Motor neuron (in vitro differentiated cells): Measurements from ENCODE around the gene PDIA6. TPM values are rescaled to one million over a fixed set of nuclear protein-coding genes. Genes with fewer than 3 reads are reported as not detected.
"Not testable (repeated sequence)": the region's sequence is repeated elsewhere in the genome, so short reads cannot be mapped to it uniquely, and the experiment has no call there.

Experiments
- ATAC-seq, 8 experiments: fragments of 200-7000 bp; cut with Tn5 transposase; replicated peaks in 6 of 8; 2 replicates each; pipeline ENCODE4 v1.8.0; 2021; ENCODE audit warnings: mild to moderate bottlenecking in 8 of 8, moderate library complexity in 8 of 8
- H3K27ac ChIP-seq, 2 donors: fragments of 250-450 bp; sonication (Bioruptor Pico); 2 replicates each; pipeline ENCODE4 v1.9.0; 2021; ENCODE audit warnings: antibody characterized with exemption in 2 of 2, mild to moderate bottlenecking in 2 of 2, moderate library complexity in 1 of 2
- H3K4me1 ChIP-seq, 2 donors: fragments of 250-450 bp; sonication (Bioruptor Pico); replicated peaks in 1 of 2; 2 replicates each; pipeline ENCODE4 v1.6.1; 2021; ENCODE audit warnings: antibody characterized with exemption in 2 of 2, mild to moderate bottlenecking in 2 of 2, moderate library complexity in 1 of 2
- H3K4me3 ChIP-seq, 5 donors: fragments of 250-450 bp; sonication (Bioruptor Pico); 2 replicates each; pipeline ENCODE4 v1.9.0; 2021; ENCODE audit warnings: antibody characterized with exemption in 5 of 5, mild to moderate bottlenecking in 5 of 5, moderate library complexity in 4 of 5
- WGBS, 10 experiments: fragments of 450-650 bp; shearing (Covaris generic); methylation state at CpG; one replicate each; pipeline ENCODE4 v1.0.0; 2022; 5-methylcytosine and 5-hydroxymethylcytosine counted together
- in situ Hi-C, 9 experiments: fragments of 400-800 bp; cut with MboI; loops; one replicate each; pipeline ENCODE4 v1.15.0; 2021; ENCODE audit warnings: low sequenced_read_pairs in 9 of 9, low pct_unique_long_range_greater_than_20kb in 2 of 9; ENCODE audit not compliant: unreplicated experiment in 9 of 9
- total RNA-seq, 8 experiments: library from RNA; unstranded; fragments of 300-600 nt; gene quantifications; 2 replicates each; pipeline versions ENCODE4 v1.2.3 to v1.2.4, GENCODE V29; 2022

Gene PDIA6
- total RNA-seq, 8 experiments from 2014 or later = 114 to 290 (median 147) TPM

GRCh38 chr2:10781746-10782145 lies 30.8 kb downstream of the PDIA6 start:
- H3K27ac ChIP-seq = no peak overlapping the region
- no peak overlapping the region for H3K4me3 ChIP-seq
- 87 to 100% (median 97%) methylated on average over 2 to 8 of the region's 8 CpGs; no CpG with 5 or more reads in 1 of the 10 experiments for WGBS, 10 experiments
- in situ Hi-C loops = no loop called here
- no peaks in the 10 kb centered on the region for H3K4me1 ChIP-seq
- ATAC-seq = no peak

GRCh38 chr2:10780821-10781220 lies 31.8 kb downstream of the PDIA6 start:
- H3K27ac ChIP-seq, H3K4me3 ChIP-seq, H3K4me1 ChIP-seq, ATAC-seq, in situ Hi-C loops: not testable (repeated sequence)
- 80 to 100% (median 97%) methylated on average over 1 to 8 of the region's 11 CpGs; no CpG with 5 or more reads in 4 of the 10 experiments for WGBS, 10 experiments

- in situ Hi-C loops = no loop called here
- no peak for ATAC-seq
- H3K27ac ChIP-seq = no peak overlapping the region
- no peaks in the 10 kb centered on the region for H3K4me1 ChIP-seq
- whole genome bisulfite sequencing, 10 experiments = 80 to 100% (median 100%) methylated on average over 1 to 5 of the region's 11 CpGs; no CpG with 5 or more reads in 5 of the 10 experiments
- H3K4me3 ChIP-seq = no peak overlapping the region
Measured at GRCh38 chr2:10780491-10780820, 32.1 kb downstream of the PDIA6 start.

- ATAC-seq = no peak
- in situ Hi-C loops = no loop called here
- WGBS, 10 experiments = 80 to 100% (median 96%) methylated on average over 2 to 19 of the region's 25 CpGs
- Histone ChIP-seq H3K4me1 (peaks cover 0 to 3% of the 10 kb centered on the region in 2 donors), H3K27ac (no peak overlapping the region), H3K4me3 (no peak overlapping the region)
Measured at GRCh38 chr2:10779776-10780490, 32.7 kb downstream of the PDIA6 start.

- WGBS, 10 experiments = 40 to 93% (median 88%) methylated on average over 2 to 4 of the region's 12 CpGs; no CpG with 5 or more reads in 7 of the 10 experiments
- no peak overlapping the region for H3K27ac ChIP-seq
- H3K4me3 ChIP-seq = no peak overlapping the region
- peak in 2 of 8 experiments; percentile 1 to 7 for ATAC-seq
- H3K4me1 ChIP-seq = peaks cover 0 to 8% of the 10 kb centered on the region in 2 donors
- in situ Hi-C loops = no loop called here
Measured at GRCh38 chr2:10778724-10779115, 33.9 kb downstream of the PDIA6 start.

- H3K4me3 ChIP-seq = no peak overlapping the region
- 93 to 100% (median 100%) methylated on average over 1 to 8 of the region's 27 CpGs; no CpG with 5 or more reads in 5 of the 10 experiments for WGBS, 10 experiments
- in situ Hi-C loops = no loop called here
- peaks cover 0 to 8% of the 10 kb centered on the region in 2 donors for H3K4me1 ChIP-seq
- no peak overlapping the region for H3K27ac ChIP-seq
- peak in 5 of 8 experiments; percentile 5 to 22 (median 13) for ATAC-seq
Measured at GRCh38 chr2:10777842-10778723, 34.5 kb downstream of the PDIA6 start.

GRCh38 chr2:10777111-10777841 lies 35.3 kb downstream of the PDIA6 start:
- H3K27ac ChIP-seq = no peak overlapping the region
- peaks cover 0 to 8% of the 10 kb centered on the region in 2 donors for H3K4me1 ChIP-seq
- WGBS, 10 experiments = 75 to 100% (median 86%) methylated on average over 1 to 7 of the region's 26 CpGs; no CpG with 5 or more reads in 4 of the 10 experiments
- in situ Hi-C loops = no loop called here
- ATAC-seq = no peak
- no peak overlapping the region for H3K4me3 ChIP-seq

- Histone ChIP-seq H3K4me3 (no peak overlapping the region), H3K4me1 (peaks cover 0 to 8% of the 10 kb centered on the region in 2 donors), H3K27ac (no peak overlapping the region)
- WGBS, 10 experiments = 40 to 90% (median 74%) methylated on average over 1 to 5 of the region's 27 CpGs; no CpG with 5 or more reads in 7 of the 10 experiments
- ATAC-seq = peak in 3 of 8 experiments; percentile 5 to 8 (median 5)
- in situ Hi-C loops = no loop called here
Measured at GRCh38 chr2:10776231-10776977, 36.2 kb downstream of the PDIA6 start.

- H3K4me3 ChIP-seq = no peak overlapping the region
- peaks cover 0 to 8% of the 10 kb centered on the region in 2 donors for H3K4me1 ChIP-seq
- in situ Hi-C loops = no loop called here
Measured at GRCh38 chr2:10775831-10776230, 36.8 kb downstream of the PDIA6 start.

GRCh38 chr2:10775021-10775780 lies 37.4 kb downstream of the PDIA6 start:
- Histone ChIP-seq H3K4me3 (no peak overlapping the region), H3K27ac (no peak overlapping the region), H3K4me1 (peaks cover 0 to 8% of the 10 kb centered on the region in 2 donors)
- peak; percentile 3 to 64 (median 25) for ATAC-seq
- in situ Hi-C loops = no loop called here
- 48 to 72% methylated on average over 2 to 9 of the region's 23 CpGs; no CpG with 5 or more reads in 8 of the 10 experiments for WGBS, 10 experiments

More at GRCh38 chr2:10775831-10776230, 36.8 kb downstream of the PDIA6 start:
- H3K27ac ChIP-seq = no peak overlapping the region
- ATAC-seq = no peak
- 92 to 100% (median 98%) methylated on average over 1 to 4 of the region's 13 CpGs; no CpG with 5 or more reads in 6 of the 10 experiments for WGBS, 10 experiments

- peak in 7 of 8 experiments; percentile 5 to 44 (median 18) for ATAC-seq
Measured at GRCh38 chr2:10774394-10774793, 38.2 kb downstream of the PDIA6 start.

More at GRCh38 chr2:10774394-10774793, 38.2 kb downstream of the PDIA6 start:
- Histone ChIP-seq H3K4me3 (no peak overlapping the region), H3K4me1 (peaks cover 0 to 8% of the 10 kb centered on the region in 2 donors), H3K27ac (no peak overlapping the region)
- in situ Hi-C loops = no loop called here
- 20 to 87% methylated on average over 1 to 3 of the region's 6 CpGs; no CpG with 5 or more reads in 8 of the 10 experiments for WGBS, 10 experiments
